GM21526 (cell line): ENCODE results near the gene DNAJC16.

ENCODE experiments used
- ATAC-seq: cut with Tn5 transposase; IDR thresholded peaks from one replicate; pipeline ENCODE4 v1.9.1; 2021; ENCODE audit warnings: moderate library complexity; ENCODE audit not compliant: unreplicated experiment, low FRiP score

The DNAJC16 gene

DNA sequence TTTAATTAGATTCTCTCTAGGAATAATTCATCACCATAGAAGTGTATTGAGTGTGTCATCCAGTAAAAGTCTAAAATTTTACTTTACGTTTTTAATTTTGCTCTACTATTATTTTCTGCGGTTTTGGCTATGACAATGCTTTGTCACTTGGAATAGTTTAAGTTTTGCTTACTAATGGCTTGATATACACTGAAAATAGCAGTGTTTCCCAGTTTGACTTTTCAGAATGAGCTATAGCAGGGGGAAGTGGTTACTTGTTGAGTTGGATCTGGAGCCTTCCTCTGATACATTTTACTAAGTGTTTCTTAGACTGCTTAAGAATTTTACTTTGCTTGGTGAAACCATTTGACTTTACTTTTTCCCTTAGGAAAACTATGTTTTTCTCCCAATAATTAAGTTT lies 5.0 kb downstream of the DNAJC16 start:
- no peak for ATAC-seq

GRCh38 chr1:15538771-15539170 lies 12.1 kb downstream of the DNAJC16 start:
- no peak for ATAC-seq

DNA sequence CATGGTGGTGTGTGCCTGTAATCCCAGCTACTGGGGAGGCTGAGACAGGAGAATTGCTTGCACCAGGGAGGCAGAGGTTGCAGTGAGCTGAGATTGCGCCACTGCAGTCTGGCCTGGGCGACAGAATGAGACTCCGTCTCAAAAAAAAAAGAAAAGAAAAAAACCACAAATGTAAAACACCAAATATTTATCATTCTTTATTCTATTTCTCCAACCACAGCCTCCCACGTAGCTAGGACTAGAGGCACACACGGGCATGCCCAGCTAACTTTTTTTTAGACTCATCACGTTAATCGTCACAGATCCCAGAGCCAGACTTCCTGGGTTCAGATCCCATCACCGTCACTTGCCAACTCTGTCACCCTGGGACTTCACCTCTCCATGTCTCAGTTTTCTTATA lies 13.5 kb downstream of the DNAJC16 start:
- no peak for ATAC-seq

DNA sequence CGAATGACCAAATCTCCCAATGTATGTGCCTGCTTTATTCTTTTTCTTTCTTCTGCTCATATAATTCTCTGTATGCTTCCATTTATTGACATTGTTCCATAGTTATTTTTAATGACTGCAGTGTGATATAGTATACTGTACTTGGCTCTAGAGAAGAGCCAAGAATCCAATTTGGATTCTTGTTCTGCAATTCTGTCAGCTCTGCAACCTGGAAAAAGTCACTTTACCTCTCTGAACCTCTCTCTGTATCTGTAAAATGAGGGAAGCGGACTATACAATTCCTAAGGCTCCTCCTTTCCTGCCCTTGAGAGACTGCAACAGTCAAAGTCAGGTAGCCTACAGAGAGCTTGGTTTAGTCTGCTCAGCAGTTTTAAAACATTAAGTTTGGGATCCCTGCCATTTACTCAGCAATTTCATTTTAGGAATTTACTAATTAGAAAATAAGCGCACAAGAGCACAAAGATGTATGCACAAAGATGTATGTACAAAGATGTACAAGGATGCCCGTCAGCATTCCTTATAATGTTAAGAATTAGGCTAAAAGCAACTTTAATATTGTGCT lies 14.7 kb downstream of the DNAJC16 start:
- ATAC-seq = no peak

- ATAC-seq = no peak
Observed at GRCh38 chr1:15542388-15543250, 16.0 kb downstream of the DNAJC16 start.

- no peak for ATAC-seq
Observed at GRCh38 chr1:15543251-15543588, 16.6 kb downstream of the DNAJC16 start.

- ATAC-seq = no peak
Observed at GRCh38 chr1:15543589-15544568, 17.2 kb downstream of the DNAJC16 start.

GRCh38 chr1:15546641-15547040 lies 20.0 kb downstream of the DNAJC16 start:
- no peak for ATAC-seq

DNA sequence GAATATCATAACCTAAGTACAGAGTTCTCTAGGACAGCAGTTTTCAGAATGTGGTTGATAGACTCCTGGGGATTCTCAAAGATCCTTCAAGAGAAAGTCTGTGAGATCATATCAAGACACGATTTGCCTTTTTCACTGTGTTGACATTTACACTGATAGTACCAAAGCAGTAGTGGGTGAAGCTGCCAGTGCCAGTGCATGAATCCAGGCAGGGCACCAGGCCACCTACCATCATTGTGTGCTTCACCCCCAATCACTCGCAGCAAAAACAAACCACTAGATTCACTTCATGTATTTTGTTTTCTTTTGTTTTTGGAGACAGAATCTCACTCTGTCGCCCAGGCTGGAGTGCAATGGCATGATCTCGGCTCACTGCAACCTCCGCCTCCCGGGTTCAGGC lies 23.9 kb downstream of the DNAJC16 start:
- ATAC-seq = no peak

GRCh38 chr1:15557008-15557407 lies 30.4 kb downstream of the DNAJC16 start:
- no peak for ATAC-seq

GRCh38 chr1:15557594-15557993 lies 30.9 kb downstream of the DNAJC16 start:
- ATAC-seq = no peak

DNA sequence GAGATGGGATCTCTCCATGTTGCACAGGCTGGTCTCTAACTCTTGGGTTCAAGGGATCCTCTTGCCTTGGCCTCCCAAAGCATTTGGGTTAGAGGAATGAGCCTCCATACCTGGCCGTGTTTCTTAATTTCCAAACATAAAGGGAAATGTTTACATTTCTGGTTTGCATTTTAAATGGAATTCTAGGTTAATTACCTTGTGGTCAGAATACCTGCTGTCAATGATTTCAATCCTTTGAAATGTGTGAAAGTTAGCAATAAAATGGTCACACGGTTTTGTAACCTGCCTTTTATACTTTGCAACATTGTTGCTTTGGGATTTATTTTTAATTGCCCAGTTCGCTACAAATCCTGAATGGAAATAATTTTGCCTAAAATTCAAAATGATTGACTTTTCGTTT lies 31.9 kb downstream of the DNAJC16 start:
- no peak for ATAC-seq

GRCh38 chr1:15559189-15559810 lies 32.7 kb downstream of the DNAJC16 start:
- ATAC-seq = no peak

- no peak for ATAC-seq
Observed at GRCh38 chr1:15568387-15569073, 41.9 kb downstream of the DNAJC16 start.

DNA sequence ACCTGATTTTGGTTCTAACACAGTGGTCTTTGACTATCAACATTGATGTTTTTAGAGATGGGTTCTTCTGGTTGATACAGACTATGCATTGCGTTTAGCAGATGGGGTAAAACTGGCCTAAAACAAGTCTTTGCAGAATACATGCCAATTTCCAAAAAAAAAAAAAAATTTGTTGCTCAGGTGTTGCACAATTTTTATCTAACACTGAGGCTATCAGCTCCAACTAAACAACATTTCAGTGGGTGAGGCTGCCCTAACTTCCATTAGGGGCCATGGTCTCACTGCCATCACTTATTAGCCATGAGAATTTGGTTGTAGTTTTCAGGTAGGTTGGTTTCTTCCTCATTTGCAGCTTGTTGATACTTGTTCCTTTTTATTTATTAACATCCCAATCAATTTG lies 44.2 kb downstream of the DNAJC16 start:
- no peak for ATAC-seq

- no peak for ATAC-seq
Observed at GRCh38 chr1:15571266-15571665, 44.6 kb downstream of the DNAJC16 start.

DNA sequence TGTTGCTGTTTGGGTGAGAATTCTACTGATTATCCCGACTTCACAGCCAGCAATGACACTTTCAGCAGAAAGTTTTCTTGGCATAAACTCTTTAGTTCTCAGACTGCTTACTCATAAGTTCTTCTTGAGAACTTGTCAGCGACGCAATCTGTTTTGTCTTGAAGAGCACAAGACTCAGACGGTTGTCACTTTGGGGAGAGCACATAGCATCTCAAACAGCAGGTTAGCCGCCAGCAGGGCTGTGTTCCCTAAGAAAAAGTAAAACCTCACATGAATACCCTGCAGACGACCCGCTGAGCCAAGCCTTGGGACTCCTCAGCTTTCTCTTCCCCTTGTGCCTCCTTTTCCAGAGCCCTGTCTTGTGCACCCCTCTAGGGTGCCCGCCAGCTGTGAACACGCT lies 46.8 kb downstream of the DNAJC16 start:
- no peak for ATAC-seq

DNA sequence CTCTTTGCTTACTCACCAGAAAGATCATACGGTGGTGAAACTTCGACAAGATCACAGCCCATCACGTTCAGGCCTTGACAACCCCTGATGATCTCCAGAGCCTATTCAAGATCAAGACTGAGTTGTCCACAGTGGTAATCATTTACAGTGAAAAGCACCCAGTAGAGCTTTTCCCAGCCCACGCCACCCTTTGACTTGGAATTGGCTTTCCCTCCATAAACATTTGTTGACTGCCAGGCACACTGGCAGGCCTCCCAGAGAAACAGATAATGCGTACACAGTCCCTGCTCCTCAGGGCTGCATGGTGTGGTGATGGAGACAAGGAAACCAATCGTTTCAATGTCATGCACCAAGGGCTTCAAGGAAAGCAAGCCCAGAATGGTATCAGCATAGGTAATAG lies 48.1 kb downstream of the DNAJC16 start:
- no peak for ATAC-seq

DNA sequence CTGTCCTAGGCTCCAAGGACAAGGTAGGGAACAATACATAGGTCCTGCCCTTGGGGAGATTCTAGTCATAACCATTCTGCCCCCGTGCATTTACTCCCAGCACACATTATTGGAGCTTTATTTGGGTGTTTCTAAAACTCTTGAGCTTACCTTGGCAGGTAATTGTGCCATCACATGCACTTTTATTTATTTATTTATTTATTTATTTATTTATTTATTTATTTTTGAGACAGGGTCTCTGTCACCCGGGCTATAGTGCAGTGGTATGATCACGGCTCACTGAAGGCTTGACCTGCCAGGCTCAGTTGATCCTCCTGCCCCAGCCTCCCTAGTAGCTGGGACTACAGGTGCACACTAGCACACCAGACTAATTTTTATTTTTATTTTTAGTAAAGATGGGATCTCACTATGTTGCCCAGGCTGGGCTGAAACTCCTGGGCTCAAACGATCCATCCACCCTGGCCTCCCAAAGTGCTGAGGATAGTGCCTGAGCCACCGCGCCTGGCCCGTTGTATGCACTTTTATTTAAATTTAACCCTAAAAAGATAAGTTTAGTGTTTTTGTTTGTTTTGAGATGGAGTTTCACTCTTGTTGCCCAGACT lies 49.0 kb downstream of the DNAJC16 start:
- no peak for ATAC-seq

GRCh38 chr1:15577691-15578090 lies 51.0 kb downstream of the DNAJC16 start:
- no peak for ATAC-seq
